Panc1 (cell line): ENCODE results near the gene FAM177B. TPM values are rescaled to one million over a fixed set of nuclear protein-coding genes. Genes with fewer than 3 reads are reported as not detected.

Experiments
- ATAC-seq: fragments of 200-7000 bp; cut with Tn5 transposase; 2 replicates; pipeline ENCODE4 v1.9.1; 2020; ENCODE audit warnings: mild to moderate bottlenecking, moderate library complexity
- BruUV-seq: library from RNA; stranded (reverse); fragments of 400-500 nt; replicated peaks from 2 replicates; lab custom pipeline; 2021; lab: Mats Ljungman, UMichigan
- CTCF ChIA-PET: fragments of 300-600 bp; sonication (Branson Sonifier 250); formaldehyde crosslinking; loops from one replicate; lab custom pipeline; 2022; ENCODE audit warnings: antibody characterized with exemption; lab: Charles Lee
- POLR2A ChIA-PET: fragments of 300-600 bp; sonication (Branson Sonifier 250); formaldehyde crosslinking; loops from one replicate; lab custom pipeline; 2022; ENCODE audit warnings: antibody characterized with exemption; lab: Charles Lee
- DNase-seq: peaks from one replicate; pipeline ENCODE4 v3.0.0-alpha.2; 2010; ENCODE audit warnings: low read depth, low spot score
- H3K27ac ChIP-seq: 2 replicates; pipeline ENCODE4 v1.5.1; 2011; ENCODE audit warnings: mild to moderate bottlenecking, low read length, inconsistent platforms
- H3K27me3 ChIP-seq: fragments of 200-500 bp; sonication (Bioruptor generic); 2 replicates; pipeline ENCODE4 v1.6.0; 2014; ENCODE audit warnings: low read length, inconsistent platforms; ENCODE audit not compliant: control insufficient read depth, insufficient read depth
- H3K36me3 ChIP-seq: fragments of 200-500 bp; sonication (Bioruptor generic); 2 replicates; pipeline ENCODE4 v1.5.1; 2014; ENCODE audit warnings: inconsistent platforms, mild to moderate bottlenecking, low read length, moderate library complexity; ENCODE audit not compliant: control insufficient read depth, insufficient read depth
- H3K4me1 ChIP-seq: 2 replicates; pipeline ENCODE4 v1.5.1; 2011; ENCODE audit warnings: inconsistent platforms, mild to moderate bottlenecking, low read length, moderate library complexity; ENCODE audit not compliant: control insufficient read depth, insufficient read depth
- H3K4me3 ChIP-seq, 2 experiments: 2 replicates each; pipeline ENCODE4 v1.5.1; 2011 to 2012; ENCODE audit warnings: low read depth in 2 of 2, low read length in 2 of 2, mild to moderate bottlenecking in 2 of 2, inconsistent platforms in 1 of 2, moderate library complexity in 1 of 2
- H3K9me3 ChIP-seq: fragments of 200-500 bp; sonication (Bioruptor generic); 2 replicates; pipeline ENCODE4 v1.5.1; 2014; ENCODE audit warnings: low read depth, mild to moderate bottlenecking, inconsistent platforms, low read length, moderate library complexity; ENCODE audit not compliant: control insufficient read depth, insufficient read depth
- POLR2AphosphoS5 ChIP-seq: IDR thresholded peaks from 2 replicates; pipeline ENCODE4 v1.6.1; 2012; ENCODE audit warnings: mild to moderate bottlenecking, low read depth, low read length, moderate library complexity
- SIN3A ChIP-seq: IDR thresholded peaks from 2 replicates; pipeline ENCODE4 v1.6.1; 2012; ENCODE audit warnings: low read depth, mild to moderate bottlenecking, low read length, moderate library complexity, borderline replicate concordance; ENCODE audit not compliant: insufficient read depth
- TCF7L2 ChIP-seq: IDR thresholded peaks from 2 replicates; pipeline ENCODE4 v1.6.1; 2011; ENCODE audit warnings: mild to moderate bottlenecking, low read depth, low read length, inconsistent platforms
- in situ Hi-C: cut with HindIII; loops from 2 replicates; pipeline ENCODE4 v1.10.0; 2016; ENCODE audit warnings: low sequenced_read_pairs, low pct_unique_long_range_greater_than_20kb
- intact Hi-C: fragments of 100-400 bp; cut with micrococcal nuclease; formaldehyde crosslinking; loops from one replicate; pipeline ENCODE4 v1.10.0; 2022; ENCODE audit not compliant: unreplicated experiment
- total RNA-seq: library from RNA; stranded (reverse); gene quantifications from one replicate; pipeline ENCODE4 v1.2.1, GENCODE V29; 2021; ENCODE audit not compliant: unreplicated experiment
- TF ChIP-seq, protein P1 (sequence below), 2 experiments: IDR thresholded peaks; 2 replicates each; pipeline ENCODE4 v1.6.1; 2011 to 2012; ENCODE audit warnings: low read depth in 2 of 2, control low read depth in 1 of 2, low read length in 1 of 2, mild to moderate bottlenecking in 1 of 2, moderate library complexity in 1 of 2; ENCODE audit not compliant: insufficient read depth in 1 of 2
- TF ChIP-seq, protein P2 (sequence below): fragments of 450-650 bp; IDR thresholded peaks from 2 replicates; pipeline ENCODE4 v1.5.1; 2017; ENCODE audit warnings: mild to moderate bottlenecking

Gene FAM177B
- total RNA-seq, 1 experiment from 2014 or later, result not detected

DNA sequence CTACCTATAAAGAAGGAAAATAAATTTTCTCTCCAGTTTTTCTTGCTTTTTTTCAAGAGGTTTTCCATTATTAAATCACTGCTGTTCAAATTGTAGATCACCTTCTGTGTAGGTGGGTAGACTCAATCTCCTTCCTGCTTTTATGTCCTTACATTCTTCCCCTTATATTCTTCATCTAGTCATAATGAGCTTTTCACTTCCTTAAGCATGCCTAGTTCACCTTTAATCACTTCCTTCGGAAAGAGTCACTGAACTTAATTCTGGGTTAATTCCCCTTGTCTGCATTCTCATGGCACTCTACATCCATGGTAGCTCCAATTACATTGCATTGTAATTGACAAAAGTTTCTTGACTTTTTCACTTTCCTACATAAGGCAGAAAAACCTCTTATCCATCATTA is 6.1 kb upstream of the FAM177B start:
- ChIA-PET CTCF (no interaction called here), POLR2A (no interaction called here)
- no peaks in the 10 kb centered on the region for H3K4me1 ChIP-seq
- BruUV-seq, result no TSS peak
- no peaks in the 10 kb centered on the region for H3K27me3 ChIP-seq
- TF ChIP-seq, protein P1, sequence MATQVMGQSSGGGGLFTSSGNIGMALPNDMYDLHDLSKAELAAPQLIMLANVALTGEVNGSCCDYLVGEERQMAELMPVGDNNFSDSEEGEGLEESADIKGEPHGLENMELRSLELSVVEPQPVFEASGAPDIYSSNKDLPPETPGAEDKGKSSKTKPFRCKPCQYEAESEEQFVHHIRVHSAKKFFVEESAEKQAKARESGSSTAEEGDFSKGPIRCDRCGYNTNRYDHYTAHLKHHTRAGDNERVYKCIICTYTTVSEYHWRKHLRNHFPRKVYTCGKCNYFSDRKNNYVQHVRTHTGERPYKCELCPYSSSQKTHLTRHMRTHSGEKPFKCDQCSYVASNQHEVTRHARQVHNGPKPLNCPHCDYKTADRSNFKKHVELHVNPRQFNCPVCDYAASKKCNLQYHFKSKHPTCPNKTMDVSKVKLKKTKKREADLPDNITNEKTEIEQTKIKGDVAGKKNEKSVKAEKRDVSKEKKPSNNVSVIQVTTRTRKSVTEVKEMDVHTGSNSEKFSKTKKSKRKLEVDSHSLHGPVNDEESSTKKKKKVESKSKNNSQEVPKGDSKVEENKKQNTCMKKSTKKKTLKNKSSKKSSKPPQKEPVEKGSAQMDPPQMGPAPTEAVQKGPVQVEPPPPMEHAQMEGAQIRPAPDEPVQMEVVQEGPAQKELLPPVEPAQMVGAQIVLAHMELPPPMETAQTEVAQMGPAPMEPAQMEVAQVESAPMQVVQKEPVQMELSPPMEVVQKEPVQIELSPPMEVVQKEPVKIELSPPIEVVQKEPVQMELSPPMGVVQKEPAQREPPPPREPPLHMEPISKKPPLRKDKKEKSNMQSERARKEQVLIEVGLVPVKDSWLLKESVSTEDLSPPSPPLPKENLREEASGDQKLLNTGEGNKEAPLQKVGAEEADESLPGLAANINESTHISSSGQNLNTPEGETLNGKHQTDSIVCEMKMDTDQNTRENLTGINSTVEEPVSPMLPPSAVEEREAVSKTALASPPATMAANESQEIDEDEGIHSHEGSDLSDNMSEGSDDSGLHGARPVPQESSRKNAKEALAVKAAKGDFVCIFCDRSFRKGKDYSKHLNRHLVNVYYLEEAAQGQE (IDR thresholded peaks at IDR 0.05; ENCODE audit: insufficient read depth in 1 of 2, low read depth in 2 of 2, low read length in 1 of 2), result no peak
- TF ChIP-seq SIN3A, result no peak
- TF ChIP-seq POLR2AphosphoS5, result no peak
- TF ChIP-seq, protein P2, sequence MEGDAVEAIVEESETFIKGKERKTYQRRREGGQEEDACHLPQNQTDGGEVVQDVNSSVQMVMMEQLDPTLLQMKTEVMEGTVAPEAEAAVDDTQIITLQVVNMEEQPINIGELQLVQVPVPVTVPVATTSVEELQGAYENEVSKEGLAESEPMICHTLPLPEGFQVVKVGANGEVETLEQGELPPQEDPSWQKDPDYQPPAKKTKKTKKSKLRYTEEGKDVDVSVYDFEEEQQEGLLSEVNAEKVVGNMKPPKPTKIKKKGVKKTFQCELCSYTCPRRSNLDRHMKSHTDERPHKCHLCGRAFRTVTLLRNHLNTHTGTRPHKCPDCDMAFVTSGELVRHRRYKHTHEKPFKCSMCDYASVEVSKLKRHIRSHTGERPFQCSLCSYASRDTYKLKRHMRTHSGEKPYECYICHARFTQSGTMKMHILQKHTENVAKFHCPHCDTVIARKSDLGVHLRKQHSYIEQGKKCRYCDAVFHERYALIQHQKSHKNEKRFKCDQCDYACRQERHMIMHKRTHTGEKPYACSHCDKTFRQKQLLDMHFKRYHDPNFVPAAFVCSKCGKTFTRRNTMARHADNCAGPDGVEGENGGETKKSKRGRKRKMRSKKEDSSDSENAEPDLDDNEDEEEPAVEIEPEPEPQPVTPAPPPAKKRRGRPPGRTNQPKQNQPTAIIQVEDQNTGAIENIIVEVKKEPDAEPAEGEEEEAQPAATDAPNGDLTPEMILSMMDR, result no peak
- no peak for TF ChIP-seq TCF7L2
- DNase-seq (no peak), ATAC-seq (no peak)
- no peaks in the 10 kb centered on the region for H3K9me3 ChIP-seq
- intact Hi-C loops (no loop called here), in situ Hi-C loops (loop anchor here (25.0 kb wide), 1 partner anchor 356 kb away; no protein-coding TSS in a partner anchor)
- no peak overlapping the region for H3K4me3 ChIP-seq
- H3K27ac ChIP-seq, result no peak overlapping the region
- H3K36me3 ChIP-seq, result peaks cover 69% of the 10 kb centered on the region

DNA sequence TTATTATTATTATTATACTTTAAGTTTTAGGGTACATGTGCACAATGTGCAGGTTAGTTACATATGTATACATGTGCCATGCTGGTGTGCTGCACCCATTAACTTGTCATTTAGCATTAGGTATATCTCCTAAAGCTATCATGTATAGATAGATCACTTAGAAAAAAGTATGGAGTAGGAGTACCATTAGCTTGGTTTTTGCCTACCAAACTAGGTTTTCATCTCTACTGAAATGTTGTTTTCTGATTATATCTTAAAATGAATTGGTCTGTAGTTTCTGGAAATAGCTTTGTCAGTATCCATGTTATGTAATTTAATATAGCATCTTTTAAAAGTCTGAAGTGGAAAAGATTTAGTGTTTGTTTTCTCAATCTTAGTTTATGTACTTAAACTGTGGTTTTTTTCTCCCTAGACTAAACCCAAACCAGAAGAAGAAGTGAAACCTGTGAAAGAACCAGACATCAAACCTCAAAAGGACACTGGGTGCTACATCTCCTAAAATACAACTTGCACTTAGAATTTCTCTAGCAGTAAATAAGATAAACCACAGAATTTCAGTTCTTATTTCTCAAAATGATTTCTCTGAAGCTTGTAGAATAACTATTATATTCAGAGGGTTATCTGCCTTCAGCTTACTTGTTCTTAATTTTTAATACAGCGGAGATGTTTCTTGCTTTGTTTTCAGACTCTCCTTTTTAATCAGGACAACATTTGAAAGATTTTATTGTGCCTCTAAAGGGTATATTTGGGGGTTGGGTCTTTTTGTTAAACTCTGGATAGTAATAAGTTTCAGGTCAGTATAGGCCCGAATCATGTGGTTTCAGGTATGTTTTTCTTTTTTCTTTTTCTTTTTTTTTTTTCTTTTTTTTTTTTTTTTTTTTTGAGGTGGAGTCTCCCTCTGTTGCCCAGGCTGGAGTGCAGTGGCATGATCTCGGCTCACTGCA is 4.5 kb upstream of the FAM177B start:
- Histone ChIP-seq H3K27me3 (no peaks in the 10 kb centered on the region), H3K4me3 (no peak overlapping the region), H3K36me3 (peaks cover 59% of the 10 kb centered on the region), H3K9me3 (no peaks in the 10 kb centered on the region), H3K27ac (no peak overlapping the region), H3K4me1 (no peaks in the 10 kb centered on the region; the same call in 1 of the 2 replicates)
- ATAC-seq, result no peak
- intact Hi-C loops (no loop called here), in situ Hi-C loops (loop anchor here (25.0 kb wide), 1 partner anchor 355 kb away; no protein-coding TSS in a partner anchor)
- TF ChIP-seq TCF7L2, result no peak
- TF ChIP-seq, protein P1 (IDR thresholded peaks at IDR 0.05; ENCODE audit: insufficient read depth in 1 of 2, low read depth in 2 of 2, low read length in 1 of 2), result no peak
- TF ChIP-seq, protein P2, result no peak
- TF ChIP-seq SIN3A, result no peak
- TF ChIP-seq POLR2AphosphoS5, result no peak
- CTCF ChIA-PET, result interaction anchor here (0.6 kb wide), 1 partner anchor 1766 kb away, joined by 3 read pairs; no protein-coding TSS in a partner anchor
- no peak for DNase-seq
- POLR2A ChIA-PET, result interaction anchor here (0.6 kb wide), 1 partner anchor 9 kb away, joined by 4 read pairs; no protein-coding TSS in a partner anchor
- no TSS peak for BruUV-seq
